ENCODE data around the gene RALGAPA2. TPM values are rescaled to one million over a fixed set of nuclear protein-coding genes. Genes with fewer than 3 reads are reported as not detected.

Gene RALGAPA2
- total RNA-seq, 3 donors from 2014 or later (not counting 1 experiment from before 2014, with no cell fraction given), result 26.6 to 33.9 (median 33.1) TPM

- H3K4me3 ChIP-seq (ENCODE audit: low read length), result no peak overlapping the region
- DNase-seq (no peak), ATAC-seq (no peak)
- H3K9me3 Mint-ChIP-seq, result no peaks in the 10 kb centered on the region
- no peaks in the 10 kb centered on the region for H3K4me1 Mint-ChIP-seq
- no peaks in the 10 kb centered on the region for H3K36me3 Mint-ChIP-seq
- no peak overlapping the region for H3K27ac ChIP-seq (ENCODE audit: low read length)
- no peaks in the 10 kb centered on the region for H3K36me3 ChIP-seq (ENCODE audit: control insufficient read depth, insufficient read depth, low read length)
- H3K4me1 ChIP-seq (ENCODE audit: control insufficient read depth, insufficient read depth, low read length), result peaks cover 3% of the 10 kb centered on the region
- no peak for TF ChIP-seq CTCF (IDR thresholded peaks at IDR 0.05)
- H3K9me3 ChIP-seq (ENCODE audit: control insufficient read depth, insufficient read depth, low read length), result no peaks in the 10 kb centered on the region
- H3K27me3 Mint-ChIP-seq (ENCODE audit: low read depth in 2 of 2), result peaks cover 3 to 17% of the 10 kb centered on the region in 2 donors
- H3K27me3 ChIP-seq (ENCODE audit: control insufficient read depth, insufficient read depth, low read length), result no peaks in the 10 kb centered on the region
- intact Hi-C loops (cut with micrococcal nuclease), result no loop called here
- WGBS (ENCODE audit: insufficient coverage), result 92% methylated on average over 6 of the region's 6 CpGs
- H3K4me3 Mint-ChIP-seq, result no peak overlapping the region
- no peak overlapping the region for H3K27ac Mint-ChIP-seq
Observed at GRCh38 chr20:20755674-20756319, 43.4 kb upstream of the RALGAPA2 start.

- H3K27ac ChIP-seq (ENCODE audit: low read length), result no peak overlapping the region
- Mint-ChIP-seq H3K36me3 (no peaks in the 10 kb centered on the region), H3K27ac (no peak overlapping the region), H3K9me3 (no peaks in the 10 kb centered on the region), H3K27me3 (ENCODE audit: low read depth in 2 of 2) (peaks cover 0 to 17% of the 10 kb centered on the region in 2 donors), H3K4me1 (no peaks in the 10 kb centered on the region), H3K4me3 (no peak overlapping the region)
- H3K36me3 ChIP-seq (ENCODE audit: control insufficient read depth, insufficient read depth, low read length), result no peaks in the 10 kb centered on the region
- peaks cover 3% of the 10 kb centered on the region for H3K4me1 ChIP-seq (ENCODE audit: control insufficient read depth, insufficient read depth, low read length)
- no peaks in the 10 kb centered on the region for H3K27me3 ChIP-seq (ENCODE audit: control insufficient read depth, insufficient read depth, low read length)
- no peak for DNase-seq
- no peaks in the 10 kb centered on the region for H3K9me3 ChIP-seq (ENCODE audit: control insufficient read depth, insufficient read depth, low read length)
- intact Hi-C loops (cut with micrococcal nuclease), result no loop called here
- no peak overlapping the region for H3K4me3 ChIP-seq (ENCODE audit: low read length)
- 91% methylated on average over 3 of the region's 4 CpGs for WGBS (ENCODE audit: insufficient coverage)
- TF ChIP-seq CTCF (IDR thresholded peaks at IDR 0.05), result no peak
- no peak for ATAC-seq
Observed at GRCh38 chr20:20755231-20755630, 42.8 kb upstream of the RALGAPA2 start.

- DNase-seq (no peak), ATAC-seq (no peak)
- intact Hi-C loops (cut with micrococcal nuclease), result no loop called here
- TF ChIP-seq CTCF (IDR thresholded peaks at IDR 0.05), result no peak
- Histone ChIP-seq H3K27ac (ENCODE audit: low read length) (no peak overlapping the region), H3K4me3 (ENCODE audit: low read length) (no peak overlapping the region), H3K36me3 (ENCODE audit: control insufficient read depth, insufficient read depth, low read length) (no peaks in the 10 kb centered on the region), H3K9me3 (ENCODE audit: control insufficient read depth, insufficient read depth, low read length) (no peaks in the 10 kb centered on the region), H3K4me1 (ENCODE audit: control insufficient read depth, insufficient read depth, low read length) (peaks cover 3% of the 10 kb centered on the region), H3K27me3 (ENCODE audit: control insufficient read depth, insufficient read depth, low read length) (no peaks in the 10 kb centered on the region)
- Mint-ChIP-seq H3K4me3 (no peak overlapping the region), H3K27ac (no peak overlapping the region), H3K9me3 (no peaks in the 10 kb centered on the region), H3K4me1 (no peaks in the 10 kb centered on the region), H3K27me3 (ENCODE audit: low read depth in 2 of 2) (peaks cover 0 to 17% of the 10 kb centered on the region in 2 donors), H3K36me3 (no peaks in the 10 kb centered on the region)
- 57% methylated on average over 3 of the region's 3 CpGs for WGBS (ENCODE audit: insufficient coverage)
Observed at GRCh38 chr20:20754714-20755113, 42.3 kb upstream of the RALGAPA2 start.

GRCh38 chr20:20752712-20753111 lies 40.3 kb upstream of the RALGAPA2 start:
- intact Hi-C loops (cut with micrococcal nuclease), result no loop called here
- Mint-ChIP-seq H3K9me3 (peaks cover 3 to 4% of the 10 kb centered on the region in 2 donors), H3K27ac (no peak overlapping the region), H3K36me3 (no peaks in the 10 kb centered on the region), H3K27me3 (ENCODE audit: low read depth in 2 of 2) (peaks cover 0 to 20% of the 10 kb centered on the region in 2 donors), H3K4me3 (no peak overlapping the region), H3K4me1 (no peaks in the 10 kb centered on the region)
- Histone ChIP-seq H3K4me3 (ENCODE audit: low read length) (no peak overlapping the region), H3K9me3 (ENCODE audit: control insufficient read depth, insufficient read depth, low read length) (peaks cover 8% of the 10 kb centered on the region), H3K36me3 (ENCODE audit: control insufficient read depth, insufficient read depth, low read length) (no peaks in the 10 kb centered on the region), H3K4me1 (ENCODE audit: control insufficient read depth, insufficient read depth, low read length) (peaks cover 3% of the 10 kb centered on the region), H3K27me3 (ENCODE audit: control insufficient read depth, insufficient read depth, low read length) (no peaks in the 10 kb centered on the region), H3K27ac (ENCODE audit: low read length) (no peak overlapping the region)
- DNase-seq (no peak), ATAC-seq (no peak)
- TF ChIP-seq CTCF (IDR thresholded peaks at IDR 0.05), result no peak
- 85% methylated on average over 4 of the region's 5 CpGs for WGBS (ENCODE audit: insufficient coverage)

All from natural killer cell (primary cell).